HCT116 (cell line): Measurements from ENCODE around the gene NPPB. TPM values are rescaled to one million over a fixed set of nuclear protein-coding genes. Genes with fewer than 3 reads are reported as not detected.
A peak's percentile ranks its signal among the peaks of the same experiment; 100 is the strongest.

ENCODE experiments used
- ATAC-seq: fragments of 200-7000 bp; cut with Tn5 transposase; 2 replicates; pipeline ENCODE4 v1.9.1; 2020; ENCODE audit warnings: mild to moderate bottlenecking, moderate library complexity
- BruUV-seq: library from RNA; stranded (reverse); fragments of 400-500 nt; replicated peaks from 2 replicates; lab custom pipeline; 2021; lab: Mats Ljungman, UMichigan
- CTCF ChIA-PET: fragments of 300-600 bp; sonication (Branson Sonifier 250); formaldehyde crosslinking; loops from one replicate; lab custom pipeline; 2021; ENCODE audit warnings: antibody characterized with exemption; lab: Charles Lee
- POLR2A ChIA-PET: fragments of 300-600, 350-600 bp; sonication (Branson Sonifier 250); formaldehyde crosslinking; loops from one replicate; lab custom pipeline; 2021; ENCODE audit warnings: antibody characterized with exemption; lab: Charles Lee
- RAD21 ChIA-PET, 2 experiments: fragments of 300-600 bp; sonication (Branson Sonifier 250); formaldehyde crosslinking; loops; one replicate each; lab custom pipeline; 2023; ENCODE audit warnings: low total read pairs in 2 of 2; ENCODE audit not compliant: uncharacterized antibody in 2 of 2, unreplicated experiment in 2 of 2, low non-redundant PET in 1 of 2; lab: Charles Lee
- DNase-seq: peaks from one replicate; pipeline ENCODE4 v3.0.0-alpha.2; 2010; ENCODE audit warnings: low read depth, low spot score
- H2AFZ ChIP-seq: fragments of 200-600 bp; shearing (Covaris generic), sonication (generic); 2 replicates; pipeline ENCODE4 v1.6.1; 2017; ENCODE audit warnings: low read depth, mixed run types, mixed read lengths, antibody characterized with exemption, low read length; ENCODE audit not compliant: poor library complexity, severe bottlenecking
- H3K27ac ChIP-seq: 2 replicates; pipeline ENCODE4 v1.5.1; 2012; ENCODE audit warnings: low read depth, low read length
- H3K27me3 ChIP-seq: fragments of 200-600 bp; sonication (generic); 2 replicates; pipeline ENCODE4 v1.6.1; 2016; ENCODE audit warnings: mixed run types, low read length, mixed read lengths; ENCODE audit not compliant: insufficient read depth
- H3K36me3 ChIP-seq, 2 experiments: fragments of 200-500 bp in 1 of 2; fragments of 200-600 bp in 1 of 2; sonication (Bioruptor generic) in 1 of 2; sonication (generic) in 1 of 2; 2 replicates each; pipeline versions ENCODE4 v1.5.1 to v1.6.1; 2014 to 2016; ENCODE audit warnings: low read length in 2 of 2, inconsistent platforms in 1 of 2, mixed read lengths in 1 of 2, mixed run types in 1 of 2; ENCODE audit not compliant: insufficient read depth in 2 of 2, control insufficient read depth in 1 of 2
- H3K4me1 ChIP-seq, 2 experiments: fragments of 200-600 bp in 1 of 2; sonication (generic) in 1 of 2; 2 replicates each; pipeline versions ENCODE4 v1.5.1 to v1.6.1; 2012 to 2017; ENCODE audit warnings: low read length in 2 of 2, inconsistent platforms in 1 of 2, mild to moderate bottlenecking in 1 of 2, mixed read lengths in 1 of 2, mixed run types in 1 of 2, moderate library complexity in 1 of 2; ENCODE audit not compliant: insufficient read depth in 2 of 2, control insufficient read depth in 1 of 2
- H3K4me2 ChIP-seq: fragments of 200-600 bp; sonication (generic); 2 replicates; pipeline ENCODE4 v1.6.1; 2017; ENCODE audit warnings: mixed run types, low read length, mixed read lengths
- H3K4me3 ChIP-seq, 2 experiments: fragments of 200-600 bp in 1 of 2; sonication (generic) in 1 of 2; replicated peaks in 1 of 2; 2 replicates each; pipeline ENCODE4 v1.5.1; 2011 to 2016; ENCODE audit warnings: low read length in 2 of 2, control low read depth in 1 of 2, low read depth in 1 of 2, mild to moderate bottlenecking in 1 of 2, mixed read lengths in 1 of 2, mixed run types in 1 of 2
- H3K79me2 ChIP-seq: fragments of 200-600 bp; sonication (generic); 2 replicates; pipeline ENCODE4 v1.6.1; 2017; ENCODE audit warnings: mild to moderate bottlenecking, mixed run types, low read length, moderate library complexity, mixed read lengths; ENCODE audit not compliant: insufficient read depth
- H3K9ac ChIP-seq: fragments of 200-600 bp; sonication (generic); 2 replicates; pipeline ENCODE4 v1.6.1; 2016; ENCODE audit warnings: low read length, mixed read lengths
- H3K9me2 ChIP-seq: fragments of 200-600 bp; sonication (generic), shearing (Covaris generic); 2 replicates; pipeline ENCODE4 v1.6.1; 2017; ENCODE audit warnings: mixed run types, mild to moderate bottlenecking, moderate library complexity; ENCODE audit not compliant: insufficient read depth
- H3K9me3 ChIP-seq, 2 experiments: fragments of 200-500 bp in 1 of 2; fragments of 200-600 bp in 1 of 2; sonication (Bioruptor generic) in 1 of 2; sonication (generic) in 1 of 2; 2 replicates each; pipeline ENCODE4 v1.6.1; 2014 to 2017; ENCODE audit warnings: low read length in 2 of 2, mixed read lengths in 2 of 2, inconsistent platforms in 1 of 2, low read depth in 1 of 2, mild to moderate bottlenecking in 1 of 2, mixed run types in 1 of 2, moderate library complexity in 1 of 2; ENCODE audit not compliant: control insufficient read depth in 1 of 2, insufficient read depth in 1 of 2
- H4K20me1 ChIP-seq: fragments of 200-600 bp; sonication (generic), shearing (Covaris generic); 2 replicates; pipeline ENCODE4 v1.6.1; 2017; ENCODE audit warnings: mixed run types, mild to moderate bottlenecking, moderate library complexity; ENCODE audit not compliant: insufficient read depth
- CEBPB ChIP-seq: IDR thresholded peaks from 2 replicates; pipeline ENCODE4 v1.6.1; 2012; ENCODE audit warnings: low read depth
- EZH2 ChIP-seq: fragments of 200-600 bp; sonication (generic); IDR thresholded peaks from 2 replicates; pipeline ENCODE4 v1.6.1; 2017; ENCODE audit warnings: antibody characterized with exemption, mixed run types
- SIN3A ChIP-seq: IDR thresholded peaks from 2 replicates; pipeline ENCODE4 v1.6.1; 2012; ENCODE audit warnings: low read depth
- SP1 ChIP-seq: IDR thresholded peaks from 2 replicates; pipeline ENCODE4 v1.6.1; 2012; ENCODE audit warnings: low read depth
- SRF ChIP-seq: IDR thresholded peaks from 2 replicates; pipeline ENCODE4 v1.6.1; 2012; ENCODE audit warnings: low read depth
- intact Hi-C: fragments of 100-400 bp; cut with micrococcal nuclease; formaldehyde crosslinking; loops from 2 replicates; pipeline ENCODE4 v1.10.0; 2022
- total RNA-seq: library from RNA; stranded (reverse); gene quantifications from one replicate; pipeline ENCODE4 v1.2.1, GENCODE V29; 2021; ENCODE audit not compliant: unreplicated experiment
- TF ChIP-seq, protein P1 (sequence below): IDR thresholded peaks from 2 replicates; pipeline ENCODE4 v1.6.1; 2012

Gene NPPB
- total RNA-seq, 1 experiment from 2014 or later, result not detected

DNA sequence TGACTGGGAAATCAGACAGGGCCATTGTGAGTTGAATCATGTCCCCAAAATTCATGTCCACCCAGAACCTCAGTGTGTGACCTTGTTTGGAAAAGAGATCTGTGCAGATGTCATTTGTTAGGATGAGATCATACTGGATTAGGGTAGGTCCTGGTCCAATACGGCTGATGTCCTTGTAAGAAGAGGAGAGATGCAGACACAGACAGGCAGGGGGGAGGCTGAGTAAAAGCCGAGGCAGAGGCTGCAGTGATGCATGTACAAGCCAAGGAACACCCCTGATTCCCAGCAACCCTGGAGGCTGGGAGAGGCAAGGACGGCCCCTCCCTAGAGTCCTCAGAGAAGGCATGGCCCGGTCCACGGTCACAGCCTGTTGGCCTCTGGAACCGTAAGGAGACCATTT, 15.9 kb upstream of the NPPB start:
- Histone ChIP-seq H3K9me2 (no peaks in the 10 kb centered on the region), H3K9ac (no peak overlapping the region), H3K36me3 (no peaks in the 10 kb centered on the region), H2AFZ (no peak overlapping the region), H4K20me1 (no peaks in the 10 kb centered on the region), H3K79me2 (no peaks in the 10 kb centered on the region), H3K9me3 (no peaks in the 10 kb centered on the region), H3K4me2 (no peak overlapping the region), H3K27ac (no peak overlapping the region), H3K27me3 (no peaks in the 10 kb centered on the region), H3K4me1 (no peaks in the 10 kb centered on the region), H3K4me3 (no peak overlapping the region)
- ChIA-PET CTCF (no interaction called here), RAD21 (no interaction called here), POLR2A (no interaction called here)
- no TSS peak for BruUV-seq
- ATAC-seq (peak; percentile 15; the same call in 1 of the 2 replicates), DNase-seq (no peak)
- intact Hi-C loops, result no loop called here
- no peak for TF ChIP-seq SIN3A
- TF ChIP-seq EZH2, result no peak
- no peak for TF ChIP-seq CEBPB
- TF ChIP-seq SRF, result no peak

GRCh38 chr1:11874258-11874562, 15.5 kb upstream of the NPPB start:
- Histone ChIP-seq H2AFZ (no peak overlapping the region), H3K4me3 (no peak overlapping the region), H3K4me2 (no peak overlapping the region), H3K9me3 (no peaks in the 10 kb centered on the region), H3K79me2 (no peaks in the 10 kb centered on the region), H3K27me3 (no peaks in the 10 kb centered on the region), H3K4me1 (no peaks in the 10 kb centered on the region), H3K36me3 (no peaks in the 10 kb centered on the region), H3K9me2 (no peaks in the 10 kb centered on the region), H3K27ac (no peak overlapping the region), H3K9ac (no peak overlapping the region), H4K20me1 (no peaks in the 10 kb centered on the region)
- ATAC-seq (no peak), DNase-seq (no peak)
- intact Hi-C loops, result no loop called here
- no TSS peak for BruUV-seq
- TF ChIP-seq SP1, result no peak
- TF ChIP-seq, protein P1, sequence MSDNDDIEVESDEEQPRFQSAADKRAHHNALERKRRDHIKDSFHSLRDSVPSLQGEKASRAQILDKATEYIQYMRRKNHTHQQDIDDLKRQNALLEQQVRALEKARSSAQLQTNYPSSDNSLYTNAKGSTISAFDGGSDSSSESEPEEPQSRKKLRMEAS, result no peak
- POLR2A ChIA-PET, result interaction anchor here (1.5 kb wide), 1 partner anchor 34 kb away, joined by 4 read pairs; no protein-coding TSS in a partner anchor
- RAD21 ChIA-PET, result no interaction called here
- CTCF ChIA-PET, result no interaction called here
